ENCODE data around the gene ATP5PB.

DNA sequence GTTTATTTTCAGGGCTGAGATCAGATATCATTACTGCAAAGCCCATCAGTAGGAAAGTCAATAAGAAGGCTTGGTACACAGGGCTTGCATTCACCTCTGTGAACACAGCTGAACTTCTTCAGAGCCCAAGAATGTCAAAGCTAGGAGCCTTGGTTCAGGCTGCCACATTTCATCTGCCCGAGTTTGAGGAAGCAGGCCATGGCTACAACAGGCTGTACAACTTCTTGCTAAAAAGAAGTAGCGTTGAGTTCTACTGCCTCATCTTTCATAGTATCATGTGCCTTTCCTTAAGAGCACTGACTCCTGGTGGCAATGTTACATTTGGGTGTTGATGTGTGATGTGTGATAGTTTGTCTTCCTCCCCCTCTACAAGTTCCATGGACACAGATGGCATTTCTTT lies 34.6 kb downstream of the ATP5PB start:
- TF ChIP-seq EZH2 (IDR thresholded peaks at IDR 0.05; ENCODE audit: low read length) = no peak
- TF ChIP-seq, protein P1, sequence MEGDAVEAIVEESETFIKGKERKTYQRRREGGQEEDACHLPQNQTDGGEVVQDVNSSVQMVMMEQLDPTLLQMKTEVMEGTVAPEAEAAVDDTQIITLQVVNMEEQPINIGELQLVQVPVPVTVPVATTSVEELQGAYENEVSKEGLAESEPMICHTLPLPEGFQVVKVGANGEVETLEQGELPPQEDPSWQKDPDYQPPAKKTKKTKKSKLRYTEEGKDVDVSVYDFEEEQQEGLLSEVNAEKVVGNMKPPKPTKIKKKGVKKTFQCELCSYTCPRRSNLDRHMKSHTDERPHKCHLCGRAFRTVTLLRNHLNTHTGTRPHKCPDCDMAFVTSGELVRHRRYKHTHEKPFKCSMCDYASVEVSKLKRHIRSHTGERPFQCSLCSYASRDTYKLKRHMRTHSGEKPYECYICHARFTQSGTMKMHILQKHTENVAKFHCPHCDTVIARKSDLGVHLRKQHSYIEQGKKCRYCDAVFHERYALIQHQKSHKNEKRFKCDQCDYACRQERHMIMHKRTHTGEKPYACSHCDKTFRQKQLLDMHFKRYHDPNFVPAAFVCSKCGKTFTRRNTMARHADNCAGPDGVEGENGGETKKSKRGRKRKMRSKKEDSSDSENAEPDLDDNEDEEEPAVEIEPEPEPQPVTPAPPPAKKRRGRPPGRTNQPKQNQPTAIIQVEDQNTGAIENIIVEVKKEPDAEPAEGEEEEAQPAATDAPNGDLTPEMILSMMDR (optimal IDR thresholded peaks at IDR 0.05 in 1 of 3, IDR thresholded peaks at IDR 0.05 in 1 of 3, conservative IDR thresholded peaks at IDR 0.05 in 1 of 3; ENCODE audit: extremely low read depth in 1 of 3, insufficient read depth in 2 of 3, low read length in 3 of 3) = no peak
